DMS153 (cell line): Measurements from ENCODE around the gene SPART.

Experiments
- DNase-seq: peaks from one replicate; lab custom pipeline; 2025; lab: John Stamatoyannopoulos, UW

The SPART gene, protein sequence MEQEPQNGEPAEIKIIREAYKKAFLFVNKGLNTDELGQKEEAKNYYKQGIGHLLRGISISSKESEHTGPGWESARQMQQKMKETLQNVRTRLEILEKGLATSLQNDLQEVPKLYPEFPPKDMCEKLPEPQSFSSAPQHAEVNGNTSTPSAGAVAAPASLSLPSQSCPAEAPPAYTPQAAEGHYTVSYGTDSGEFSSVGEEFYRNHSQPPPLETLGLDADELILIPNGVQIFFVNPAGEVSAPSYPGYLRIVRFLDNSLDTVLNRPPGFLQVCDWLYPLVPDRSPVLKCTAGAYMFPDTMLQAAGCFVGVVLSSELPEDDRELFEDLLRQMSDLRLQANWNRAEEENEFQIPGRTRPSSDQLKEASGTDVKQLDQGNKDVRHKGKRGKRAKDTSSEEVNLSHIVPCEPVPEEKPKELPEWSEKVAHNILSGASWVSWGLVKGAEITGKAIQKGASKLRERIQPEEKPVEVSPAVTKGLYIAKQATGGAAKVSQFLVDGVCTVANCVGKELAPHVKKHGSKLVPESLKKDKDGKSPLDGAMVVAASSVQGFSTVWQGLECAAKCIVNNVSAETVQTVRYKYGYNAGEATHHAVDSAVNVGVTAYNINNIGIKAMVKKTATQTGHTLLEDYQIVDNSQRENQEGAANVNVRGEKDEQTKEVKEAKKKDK

GRCh38 chr13:36346222-36347083, at the start of gene SPART:
Gene SPART (minus strand): TSS chr13:36346394. CDS start chr13:36335830, 10,564 bp downstream.
- DNase-seq: peak; percentile 81

GRCh38 chr13:36395280-36395679, 49.1 kb upstream of the SPART start:
- no peak for DNase-seq

DNA sequence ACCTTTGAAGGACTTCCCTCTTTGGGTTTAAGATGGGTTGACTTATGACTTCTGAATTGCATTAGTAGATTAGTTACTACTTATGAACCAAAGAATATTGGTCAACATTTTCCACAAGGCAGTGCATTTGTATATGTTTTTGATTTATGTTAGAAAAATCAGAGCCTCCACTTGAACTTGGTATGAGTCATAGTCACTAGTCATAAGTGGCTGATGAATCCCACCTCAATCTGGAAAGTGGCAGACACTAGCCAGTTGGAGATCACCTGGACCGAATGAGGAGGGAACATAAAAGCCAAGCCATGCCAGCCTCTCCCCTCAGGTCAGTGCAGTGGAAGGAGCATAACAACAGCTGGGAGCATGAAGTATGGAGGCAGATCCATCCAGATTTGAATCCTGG, 39.3 kb upstream of the SPART start:
- DNase-seq: no peak

DNA sequence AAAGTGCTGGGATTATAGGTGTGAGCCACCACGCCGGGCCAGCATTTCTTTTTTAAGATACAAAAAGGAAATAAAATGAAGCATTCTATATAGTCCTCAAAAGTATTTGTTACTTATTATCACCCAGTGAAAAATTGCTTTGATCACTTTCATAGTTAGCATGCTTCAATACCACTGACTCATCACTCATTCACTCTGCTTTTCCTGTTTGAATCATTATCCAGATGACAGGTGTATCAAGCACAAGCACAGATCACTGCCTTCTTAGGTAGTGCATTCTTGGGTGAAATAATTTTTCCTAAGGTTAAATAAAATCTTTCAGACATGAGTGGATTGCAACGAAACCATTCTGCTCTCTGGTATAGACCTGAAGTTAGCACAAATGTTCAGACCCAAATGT, 35.8 kb upstream of the SPART start:
- no peak for DNase-seq

GRCh38 chr13:36377826-36378468, 31.8 kb upstream of the SPART start:
- no peak for DNase-seq

DNA sequence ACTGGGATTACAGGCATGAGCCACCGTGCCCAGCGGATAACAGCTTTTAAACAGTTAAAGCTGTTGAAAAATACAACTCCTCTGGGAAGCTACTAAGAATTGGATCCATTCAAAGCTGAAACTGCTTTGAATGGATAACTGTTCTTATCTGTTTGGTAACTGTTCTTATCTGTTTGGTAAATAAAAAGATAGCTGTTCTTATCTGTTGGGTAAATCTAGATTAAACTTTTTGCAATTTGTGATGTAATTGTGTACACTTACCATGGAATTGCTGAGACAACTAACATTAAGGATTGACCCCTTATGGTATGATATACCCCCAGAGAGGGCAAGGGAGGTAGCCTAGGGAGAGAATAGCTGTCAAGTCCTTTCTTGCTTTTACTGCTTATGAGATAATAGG, 27.9 kb upstream of the SPART start:
- DNase-seq: no peak

GRCh38 chr13:36371185-36371584, 25.0 kb upstream of the SPART start:
- no peak for DNase-seq

DNA sequence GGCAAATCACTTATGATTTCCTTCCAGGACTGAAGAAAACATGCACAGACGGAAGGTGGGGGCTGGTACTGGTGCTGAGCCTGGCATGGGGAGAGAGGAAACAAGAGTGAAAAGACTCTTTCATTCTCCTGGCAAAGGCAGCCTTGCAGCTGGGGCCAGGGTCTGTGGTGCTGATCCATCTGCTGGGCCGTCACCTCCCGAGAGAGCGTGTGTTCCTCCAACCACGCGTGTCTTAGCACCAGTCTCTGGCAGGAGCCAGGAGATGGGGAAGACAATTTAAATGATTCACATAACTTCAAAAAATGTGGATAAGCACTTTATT, 23.9 kb upstream of the SPART start:
- no peak for DNase-seq

GRCh38 chr13:36369268-36370107, 23.3 kb upstream of the SPART start:
- DNase-seq: no peak

DNA sequence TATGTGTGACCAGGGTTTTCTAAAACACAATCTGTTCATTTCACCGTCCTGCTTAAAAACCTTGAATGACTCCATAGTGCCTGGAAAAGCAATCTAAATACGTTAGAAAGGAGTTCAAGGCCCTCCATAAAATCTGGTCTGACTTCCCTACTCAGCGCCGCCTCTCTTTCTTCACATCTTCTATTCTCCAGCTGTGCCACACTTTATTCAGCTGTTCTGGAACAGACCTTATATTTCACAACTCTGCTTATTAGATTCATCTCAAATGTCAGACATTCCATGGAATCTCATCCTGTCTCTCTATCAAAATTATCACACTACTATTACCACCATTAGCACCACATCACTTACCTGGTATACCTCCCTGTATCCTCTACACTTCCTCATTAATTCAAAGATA, 19.8 kb upstream of the SPART start:
- no peak for DNase-seq

DNA sequence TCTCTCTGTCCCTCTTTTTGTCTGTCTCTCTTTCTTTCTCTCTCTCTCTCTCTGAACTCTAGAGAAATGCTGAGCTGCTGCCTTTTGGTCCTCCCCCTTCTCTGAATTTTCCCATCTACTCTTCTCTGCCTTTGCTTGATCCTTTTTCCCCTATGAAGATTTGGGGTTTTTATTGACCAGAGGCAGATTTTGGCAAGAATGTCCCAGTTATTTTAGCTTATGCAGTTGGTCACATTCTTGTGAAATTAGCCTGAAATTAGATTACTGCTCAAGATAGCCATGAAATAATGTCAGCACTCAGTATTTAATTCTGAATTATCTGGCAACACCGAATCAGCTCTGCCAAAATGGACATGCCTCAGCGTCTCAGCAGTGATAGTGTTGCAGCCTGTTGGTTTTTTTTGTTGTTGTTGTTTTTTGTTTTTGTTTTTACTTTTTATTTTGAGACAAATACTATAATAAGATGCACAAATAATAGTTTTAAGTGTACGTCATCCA, 17.2 kb upstream of the SPART start:
- no peak for DNase-seq

DNA sequence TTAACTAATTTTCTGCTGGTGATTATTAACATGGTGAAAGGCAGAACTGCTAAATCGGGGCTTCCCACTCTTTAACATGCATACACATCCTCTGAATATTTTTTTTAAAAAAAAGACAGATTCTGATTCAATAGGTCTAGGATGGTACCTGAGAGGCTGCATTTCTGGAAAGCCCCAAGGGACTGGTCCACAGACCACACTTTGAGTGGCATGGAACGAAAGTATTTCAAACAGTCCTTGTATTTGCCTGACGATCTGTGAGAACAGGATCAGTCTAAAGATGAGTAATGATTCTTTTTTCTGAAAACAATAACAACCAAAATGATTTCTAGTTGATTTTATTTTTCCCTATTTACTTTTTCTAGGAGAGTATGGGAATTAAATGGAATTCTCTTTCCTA, 16.7 kb upstream of the SPART start:
- no peak for DNase-seq

- DNase-seq: no peak
Measured at GRCh38 chr13:36362251-36362650, 16.1 kb upstream of the SPART start.

- no peak for DNase-seq
Measured at GRCh38 chr13:36360903-36361302, 14.7 kb upstream of the SPART start.

GRCh38 chr13:36359301-36359950, 13.2 kb upstream of the SPART start:
- no peak for DNase-seq

GRCh38 chr13:36358175-36358718, 12.1 kb upstream of the SPART start:
- DNase-seq: no peak

- no peak for DNase-seq
Measured at GRCh38 chr13:36357692-36358091, 11.5 kb upstream of the SPART start.

GRCh38 chr13:36357231-36357630, 11.0 kb upstream of the SPART start:
- DNase-seq: no peak

DNA sequence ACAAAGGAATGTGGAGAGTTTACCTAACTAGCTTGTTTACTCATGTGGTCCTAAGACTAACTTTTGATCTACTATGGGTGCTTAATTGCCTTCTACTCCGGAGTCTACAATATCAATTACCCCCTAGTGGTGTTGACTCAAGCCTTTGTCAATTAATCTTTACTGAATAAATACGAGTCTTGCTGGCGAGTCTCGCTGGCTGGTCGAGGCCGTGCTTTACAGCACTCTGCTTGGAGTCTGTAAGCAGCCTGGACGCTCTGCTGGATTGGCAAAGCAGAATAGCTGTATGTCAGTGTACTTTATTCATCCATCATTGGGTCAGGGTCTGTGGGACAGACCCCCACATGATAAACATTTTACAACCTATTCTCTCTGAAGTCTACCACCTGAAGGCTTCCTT, 9.9 kb upstream of the SPART start:
- DNase-seq: no peak

DNA sequence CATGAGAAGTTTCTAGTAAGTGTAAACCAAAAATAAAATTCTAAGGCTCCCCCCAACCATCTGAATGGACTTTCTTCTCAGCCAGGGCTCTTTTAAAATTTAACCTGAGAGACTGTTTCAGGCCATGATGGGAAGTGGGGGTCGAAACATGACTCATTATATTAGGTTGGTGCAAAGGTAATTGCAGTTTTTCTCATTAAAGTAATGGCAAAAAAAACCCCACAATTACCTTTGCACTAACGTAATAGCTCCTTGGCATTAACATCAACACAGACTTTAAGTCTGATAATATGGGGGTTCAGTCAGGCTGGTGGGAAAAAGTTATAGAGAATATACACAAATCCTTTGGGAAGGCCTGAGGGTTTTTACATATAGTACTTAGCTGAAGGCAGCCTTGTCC, 9.4 kb upstream of the SPART start:
- DNase-seq: no peak
